GM18526 (cell line): ENCODE measurements around the gene RAB40A.

Experiments used
- POLR2A ChIP-seq: IDR thresholded peaks from 3 replicates; pipeline ENCODE4 v1.6.1; 2011; ENCODE audit not compliant: insufficient read length; ENCODE audit errors: extremely low read depth

The RAB40A gene

DNA sequence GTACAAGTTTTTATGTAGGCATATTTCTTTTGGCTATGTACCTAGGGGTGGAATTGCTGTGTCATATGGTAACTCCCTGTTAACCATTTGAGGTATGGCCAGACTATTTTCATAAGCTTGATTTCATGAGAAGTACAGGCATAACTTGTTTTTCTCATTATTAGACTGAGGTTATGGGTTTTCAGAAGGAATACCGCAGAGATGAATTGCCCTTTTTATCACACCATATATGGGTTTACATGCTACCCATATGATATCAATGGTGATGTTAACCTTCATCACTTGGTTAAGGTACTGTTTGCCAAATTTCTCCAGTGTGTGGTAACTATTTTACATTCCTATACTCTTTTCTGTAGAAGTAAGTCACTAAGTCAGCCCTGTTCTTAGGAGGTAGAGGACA is 23.5 kb downstream of the RAB40A start:
- no peak for TF ChIP-seq POLR2A

DNA sequence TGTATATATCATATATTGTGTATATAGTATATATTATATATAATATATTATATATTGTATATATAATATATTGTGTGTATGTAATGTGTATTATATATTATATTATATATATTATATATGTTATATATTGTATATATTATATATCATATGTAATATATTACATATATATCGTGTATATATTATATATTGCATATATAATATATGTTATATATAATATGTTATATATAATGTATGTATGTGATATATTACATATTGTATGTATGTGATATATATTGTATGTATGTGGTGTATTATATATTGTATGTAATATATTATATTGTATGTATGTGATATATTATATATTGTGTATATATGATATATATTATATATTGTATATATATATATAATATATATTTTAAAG is 30.5 kb downstream of the RAB40A start:
- no peak for TF ChIP-seq POLR2A

DNA sequence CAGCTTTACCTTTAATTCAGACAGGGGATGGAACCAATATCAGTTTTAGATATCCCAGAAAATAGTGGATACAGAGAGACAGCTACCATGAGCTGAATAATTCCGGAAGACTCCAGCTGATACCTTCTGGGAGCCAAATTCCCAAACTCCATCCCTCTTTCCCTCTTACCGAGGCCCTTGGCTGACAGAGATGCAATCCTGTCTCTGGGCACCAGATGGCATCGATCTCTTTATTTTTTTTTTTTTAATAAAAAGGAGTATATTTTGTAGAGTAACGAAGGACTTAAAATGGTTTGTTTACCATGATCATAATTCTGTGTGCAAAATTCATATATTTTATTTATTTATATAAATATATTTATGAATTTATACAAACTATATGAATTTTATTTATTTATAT is 31.0 kb downstream of the RAB40A start:
- no peak for TF ChIP-seq POLR2A

DNA sequence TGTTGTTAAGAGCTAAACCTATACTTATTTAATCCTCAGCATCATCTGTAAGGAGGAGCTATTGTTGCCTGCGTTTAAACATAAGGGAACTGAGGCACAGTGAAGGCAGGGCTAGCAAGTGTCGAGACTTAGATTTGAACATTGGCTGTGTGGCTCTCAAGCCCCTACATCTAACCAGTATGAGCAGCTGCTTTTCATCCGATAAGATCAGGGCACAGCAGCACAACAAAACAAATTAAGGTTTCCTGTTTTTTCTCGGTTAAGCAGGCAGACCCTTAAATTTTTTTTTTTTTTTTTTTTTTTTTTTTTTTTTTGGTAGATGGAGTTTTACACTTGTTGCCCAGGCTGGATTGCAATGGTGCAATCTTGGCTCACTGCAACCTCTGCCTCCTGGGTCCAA is 35.6 kb downstream of the RAB40A start:
- no peak for TF ChIP-seq POLR2A

DNA sequence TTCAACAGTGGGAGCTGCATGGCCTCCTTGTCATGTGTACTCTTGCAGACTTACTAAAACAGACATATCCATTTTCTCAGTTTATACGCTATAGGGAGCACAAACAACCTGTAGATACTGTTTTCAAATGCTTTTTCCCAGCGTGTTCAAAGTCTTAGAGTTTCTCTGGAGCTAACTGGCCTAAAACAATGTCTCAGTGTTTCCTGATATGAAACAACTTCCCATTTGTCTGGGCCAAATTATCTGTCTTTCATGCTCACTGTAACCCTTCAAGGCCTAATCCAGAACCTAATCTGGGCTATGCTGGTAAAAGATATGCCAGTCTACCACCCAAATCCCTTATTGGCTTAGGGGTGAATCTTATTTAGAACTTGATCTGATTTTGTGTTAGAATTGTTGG is 38.8 kb downstream of the RAB40A start:
- no peak for TF ChIP-seq POLR2A

DNA sequence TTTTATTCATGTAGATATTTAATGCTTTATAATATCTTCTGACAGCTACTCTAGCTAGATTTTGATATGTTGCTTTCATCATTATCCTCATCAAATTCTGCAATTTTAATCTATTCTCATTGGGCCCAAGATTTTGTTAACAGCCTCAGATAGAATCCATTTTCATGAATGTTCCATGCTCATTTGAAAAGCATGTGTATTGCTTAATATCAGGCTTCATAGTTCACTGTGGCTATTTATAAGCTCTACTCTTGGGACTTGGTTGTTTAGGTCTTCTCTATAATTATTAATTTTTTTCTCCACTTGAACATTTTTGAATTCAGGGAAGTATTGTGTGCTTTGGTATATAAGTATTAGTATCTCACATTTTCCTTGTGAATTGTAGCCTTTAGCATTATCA is 41.8 kb downstream of the RAB40A start:
- TF ChIP-seq POLR2A = no peak

DNA sequence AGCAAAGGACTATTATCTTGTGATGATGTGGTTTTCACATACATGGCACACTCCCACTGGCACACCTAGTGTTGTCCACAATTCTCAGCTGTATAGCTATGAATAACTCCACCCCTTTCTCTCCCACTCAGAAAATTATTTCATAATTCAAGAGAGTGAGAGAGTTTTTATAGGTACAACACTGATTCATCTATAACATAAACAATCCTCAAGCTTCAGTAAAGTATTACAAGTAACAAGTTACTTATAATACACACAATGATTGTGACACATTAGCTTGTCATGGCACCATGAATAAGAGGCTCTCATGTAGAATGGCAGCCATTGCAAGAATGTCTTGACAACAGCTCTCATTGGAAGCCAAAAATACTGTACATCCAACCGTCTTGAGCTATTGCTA is 43.9 kb downstream of the RAB40A start:
- no peak for TF ChIP-seq POLR2A

DNA sequence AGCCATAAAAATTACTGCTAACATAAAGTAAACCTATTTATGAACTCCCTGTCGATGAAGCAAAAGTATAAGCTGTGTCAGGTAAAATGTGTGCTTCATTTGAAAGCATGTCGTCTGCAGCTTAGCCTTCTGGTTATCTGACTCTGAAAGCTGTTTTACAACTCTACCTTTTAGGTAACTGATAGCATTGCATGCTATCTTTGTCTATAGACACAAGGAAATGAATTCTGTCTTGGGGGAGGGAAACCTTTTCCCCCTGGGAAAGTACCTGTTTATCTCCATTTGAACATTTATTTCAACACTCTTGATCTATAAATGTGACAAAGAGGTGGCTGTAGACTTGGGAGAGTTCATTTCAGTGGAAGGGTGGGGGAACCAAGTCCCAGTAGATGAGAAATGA is 51.4 kb downstream of the RAB40A start:
- TF ChIP-seq POLR2A = no peak

DNA sequence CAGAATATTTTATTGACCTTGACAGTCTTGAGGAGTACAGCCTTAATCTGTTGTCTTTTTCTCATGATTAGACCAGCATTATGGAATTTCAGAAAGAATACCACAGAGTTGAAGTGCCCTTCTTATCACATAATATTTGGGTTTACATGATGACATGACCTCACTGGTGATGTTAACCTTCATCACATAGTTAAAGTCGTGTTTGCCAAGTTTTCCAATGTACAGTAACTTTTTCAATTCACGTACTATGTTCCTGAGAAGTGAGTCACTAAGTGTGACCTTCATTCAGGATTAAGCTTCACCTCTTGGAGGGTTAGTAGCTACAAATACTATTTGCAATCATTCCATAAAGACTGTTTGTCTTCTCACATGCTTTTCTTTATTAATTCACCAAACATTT is 52.1 kb downstream of the RAB40A start:
- no peak for TF ChIP-seq POLR2A

DNA sequence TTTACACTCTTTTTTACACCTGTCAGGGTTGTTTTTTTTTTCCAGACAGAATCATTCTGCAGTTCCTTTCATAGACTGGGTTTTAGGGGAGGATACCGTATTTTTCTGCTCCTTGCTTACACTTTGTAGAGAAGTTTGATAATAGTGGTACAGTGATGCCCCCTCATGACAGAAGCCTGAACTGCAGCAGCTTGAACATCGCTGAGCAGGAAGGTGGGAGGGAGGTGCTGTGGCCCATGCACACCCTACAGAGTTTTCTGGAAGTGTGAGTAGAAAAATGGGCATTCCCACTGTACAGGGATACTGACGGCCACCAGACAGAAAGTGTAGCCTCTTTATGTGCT is 54.5 kb downstream of the RAB40A start:
- no peak for TF ChIP-seq POLR2A

DNA sequence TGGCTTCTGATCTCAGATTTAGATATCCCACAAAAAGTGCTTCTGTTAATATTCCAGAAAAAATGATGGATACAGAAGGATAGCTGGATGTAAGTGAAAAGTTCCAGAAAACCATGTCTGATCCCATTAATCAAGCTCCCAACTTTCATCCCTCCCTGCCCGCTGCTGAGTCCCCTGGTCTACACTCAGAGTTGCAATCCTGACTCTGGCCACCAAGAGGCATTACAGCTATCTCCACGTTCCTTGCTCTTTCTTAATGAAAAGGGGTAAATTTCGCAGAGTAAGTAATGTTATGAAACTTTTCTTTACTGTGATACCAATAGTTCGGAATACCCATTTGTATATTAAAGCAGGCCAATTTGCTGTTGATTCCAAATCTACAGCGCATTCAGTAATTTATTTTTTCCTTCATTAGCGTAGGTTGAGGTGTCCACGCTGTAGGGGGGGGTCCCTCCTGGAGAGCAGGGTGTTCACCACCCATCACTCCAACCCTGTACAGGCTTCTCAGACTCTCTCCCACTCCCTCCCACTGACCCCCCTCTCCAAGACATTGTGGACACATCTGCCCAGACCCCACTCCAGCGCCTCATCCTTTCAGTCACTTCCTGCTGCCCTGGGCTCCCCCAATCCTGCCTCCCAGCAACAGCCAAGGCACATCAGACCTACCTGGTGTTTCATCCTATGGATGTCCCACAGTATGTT is 55.1 kb downstream of the RAB40A start:
- TF ChIP-seq POLR2A = no peak

DNA sequence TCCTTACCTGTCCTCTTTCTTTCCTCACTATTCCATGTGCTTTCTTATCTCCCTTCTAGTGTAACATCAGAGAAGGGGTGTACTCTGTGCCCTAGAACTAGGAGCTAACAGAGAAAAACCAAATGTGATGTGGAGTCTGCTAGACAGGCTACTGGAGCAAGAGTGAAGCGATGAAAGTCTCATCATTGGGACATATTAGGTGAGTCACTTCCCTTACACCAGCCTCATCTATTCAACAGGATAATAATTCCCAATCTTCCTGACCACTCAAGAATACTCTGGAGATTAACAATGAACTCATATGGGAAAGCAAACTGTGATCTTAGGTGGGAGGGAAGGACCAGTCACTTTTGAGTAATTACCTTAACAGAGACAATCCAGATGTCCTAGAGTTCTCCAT is 58.1 kb downstream of the RAB40A start:
- no peak for TF ChIP-seq POLR2A

DNA sequence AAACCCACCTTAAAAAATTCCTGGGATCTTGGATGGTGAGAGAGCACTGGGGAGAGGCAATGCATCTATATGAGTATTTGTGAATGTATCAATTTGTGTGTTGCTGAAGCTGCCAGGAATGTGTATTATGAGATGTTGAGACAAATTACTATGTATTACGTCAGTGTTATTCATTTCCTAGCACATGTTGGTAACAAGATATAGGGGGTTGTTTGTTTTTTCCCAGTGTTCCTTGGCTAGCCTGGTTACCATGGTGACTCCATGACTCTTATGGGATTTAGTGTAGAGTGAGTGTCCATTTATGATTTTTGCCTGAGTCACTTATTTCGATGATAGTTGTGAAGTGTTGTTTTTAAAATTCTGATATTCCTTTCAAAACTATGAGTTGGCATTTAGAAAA is 65.6 kb downstream of the RAB40A start:
- TF ChIP-seq POLR2A = no peak
